ENCODE results near the gene SLC6A17.

The SLC6A17 gene

GRCh38 chr1:110176299-110176956 lies 26.1 kb downstream of the SLC6A17 start:
- peak; percentile 85 for DNase-seq

GRCh38 chr1:110177775-110178174 lies 27.5 kb downstream of the SLC6A17 start:
- no peak for DNase-seq

DNA sequence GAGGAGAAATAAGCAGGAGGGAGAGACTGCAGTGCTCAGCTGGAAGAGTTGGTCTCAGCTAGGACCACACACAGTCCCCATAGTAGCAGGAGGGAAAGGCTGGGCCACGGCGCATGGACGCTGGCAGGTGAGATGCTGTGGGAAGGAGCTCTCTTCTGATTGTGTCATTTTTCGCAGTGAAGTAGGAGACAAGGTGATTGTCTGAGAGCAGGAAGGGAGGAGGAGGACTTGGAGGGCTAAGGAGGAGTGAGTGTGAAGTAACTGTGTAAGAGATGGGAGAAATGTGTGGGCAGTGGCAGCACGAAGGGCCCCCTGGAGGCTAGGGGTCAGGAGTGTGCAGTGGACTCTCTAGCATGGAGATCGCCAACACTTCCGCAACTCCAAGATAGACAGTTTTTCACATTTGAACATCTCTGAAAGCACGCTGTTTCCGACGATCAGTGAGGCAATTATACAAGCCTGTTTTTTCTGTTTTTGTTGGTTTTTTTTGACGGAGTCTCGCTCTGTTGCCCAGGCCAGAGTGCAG lies 33.4 kb downstream of the SLC6A17 start:
- DNase-seq: no peak

GRCh38 chr1:110184446-110184845 lies 34.2 kb downstream of the SLC6A17 start:
- DNase-seq: no peak

- peak; percentile 83 for DNase-seq
Observed at GRCh38 chr1:110185181-110185580, 34.9 kb downstream of the SLC6A17 start.

GRCh38 chr1:110186558-110186957 lies 36.3 kb downstream of the SLC6A17 start:
- DNase-seq: no peak

DNA sequence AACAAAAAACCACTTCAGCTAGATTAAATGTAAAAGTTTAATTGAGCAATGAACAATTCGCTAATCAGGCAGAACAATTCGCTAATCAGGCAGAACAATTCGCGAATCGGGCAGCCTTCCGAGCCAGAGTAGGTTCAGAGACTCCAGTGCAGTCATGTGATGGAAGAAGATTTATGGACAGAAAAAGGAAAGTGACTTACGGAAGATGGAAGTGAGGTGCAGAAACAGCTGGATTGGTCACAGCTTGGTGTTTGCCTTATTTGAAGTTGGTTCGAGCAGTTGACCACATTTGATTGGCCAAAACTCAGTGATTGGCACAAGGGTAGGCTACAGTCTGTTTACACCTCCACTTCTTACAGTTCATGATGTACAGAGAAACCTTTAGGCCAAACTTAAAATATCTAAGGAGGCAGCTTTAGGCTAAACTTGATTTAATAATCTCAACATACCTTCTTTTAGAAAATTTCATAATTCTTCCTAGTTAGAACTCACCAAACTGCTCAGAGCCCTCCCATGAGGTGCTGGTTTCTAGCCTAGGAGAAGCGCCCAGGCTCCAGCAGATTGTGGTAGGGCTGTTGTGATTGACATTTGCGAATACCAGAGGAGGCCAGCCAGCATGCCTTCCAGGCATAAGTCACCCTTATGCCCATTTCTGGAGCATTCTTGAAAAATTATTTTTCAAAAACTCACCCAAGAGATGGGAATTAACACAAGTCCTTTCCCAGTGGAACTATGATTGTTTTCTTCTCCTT lies 37.0 kb downstream of the SLC6A17 start:
- DNase-seq: no peak

DNA sequence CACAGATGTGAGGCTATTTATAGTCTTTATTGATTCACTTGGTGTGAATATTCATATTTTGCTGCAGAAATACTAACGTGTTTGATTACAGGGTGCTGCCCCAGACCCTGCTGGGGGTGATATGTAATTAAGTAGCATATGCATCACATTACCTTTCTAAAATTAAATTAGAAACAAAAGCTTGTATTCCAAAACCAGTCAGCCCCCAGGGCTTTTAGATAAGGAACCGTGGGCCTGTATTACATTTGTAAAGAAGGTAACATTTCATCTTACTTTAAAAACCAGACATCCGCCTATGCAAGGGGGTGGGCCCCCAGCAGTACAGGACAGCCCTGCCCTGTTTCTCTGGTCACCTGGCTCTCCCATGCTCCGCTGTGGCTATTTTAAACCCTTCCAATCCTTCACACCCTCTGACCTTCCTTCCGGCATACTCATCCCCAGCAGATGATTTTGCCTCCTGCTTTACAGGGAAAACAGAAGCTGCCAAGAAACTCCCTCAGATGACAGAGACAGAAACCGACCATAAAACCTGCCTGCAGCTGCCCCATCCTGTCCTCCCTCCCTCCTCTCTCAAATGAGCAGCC lies 37.8 kb downstream of the SLC6A17 start:
- DNase-seq: no peak

DNA sequence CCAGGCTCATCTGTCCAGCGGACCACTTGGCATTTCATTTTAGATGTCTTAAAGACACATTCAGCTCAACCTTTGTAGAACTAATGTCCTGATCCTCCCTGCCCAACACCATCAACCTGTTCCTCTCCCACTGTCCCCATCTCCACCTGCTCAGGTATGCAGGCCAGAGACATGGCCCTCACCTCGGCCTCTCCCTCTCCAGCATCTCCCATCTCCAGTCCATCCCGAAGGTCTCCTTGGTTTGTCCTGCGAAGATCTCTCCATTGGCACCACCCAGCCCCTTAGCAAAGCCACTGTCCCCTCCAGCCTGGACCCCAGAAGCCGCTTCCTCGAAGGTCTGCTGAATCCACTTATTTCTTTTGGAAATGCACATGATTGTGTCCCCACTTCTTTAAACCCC lies 38.9 kb downstream of the SLC6A17 start:
- DNase-seq: no peak

- peak; percentile 88 for DNase-seq
Observed at GRCh38 chr1:110190282-110190929, 40.1 kb downstream of the SLC6A17 start.

DNA sequence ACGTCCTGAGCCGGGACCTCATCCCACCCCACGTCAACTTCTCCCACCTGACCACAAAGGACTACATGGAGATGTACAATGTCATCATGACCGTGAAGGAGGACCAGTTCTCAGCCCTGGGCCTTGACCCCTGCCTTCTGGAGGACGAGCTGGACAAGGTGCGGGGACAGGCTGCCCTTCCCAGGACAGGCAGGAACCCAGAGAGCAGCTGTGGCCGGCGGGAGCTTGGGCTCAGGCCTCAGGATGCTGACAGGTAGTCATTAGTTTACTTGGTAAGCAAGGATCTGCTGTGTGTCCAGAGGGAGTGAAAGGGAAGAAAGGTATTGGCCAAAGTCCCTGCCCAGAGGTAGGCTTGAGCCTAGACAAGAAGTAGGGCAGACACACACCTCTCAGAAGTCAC lies 42.2 kb downstream of the SLC6A17 start:
- DNase-seq: no peak

GRCh38 chr1:110195196-110195595 lies 44.9 kb downstream of the SLC6A17 start:
- no peak for DNase-seq

GRCh38 chr1:110196917-110197765 lies 46.8 kb downstream of the SLC6A17 start:
- DNase-seq: peak; percentile 70

DNA sequence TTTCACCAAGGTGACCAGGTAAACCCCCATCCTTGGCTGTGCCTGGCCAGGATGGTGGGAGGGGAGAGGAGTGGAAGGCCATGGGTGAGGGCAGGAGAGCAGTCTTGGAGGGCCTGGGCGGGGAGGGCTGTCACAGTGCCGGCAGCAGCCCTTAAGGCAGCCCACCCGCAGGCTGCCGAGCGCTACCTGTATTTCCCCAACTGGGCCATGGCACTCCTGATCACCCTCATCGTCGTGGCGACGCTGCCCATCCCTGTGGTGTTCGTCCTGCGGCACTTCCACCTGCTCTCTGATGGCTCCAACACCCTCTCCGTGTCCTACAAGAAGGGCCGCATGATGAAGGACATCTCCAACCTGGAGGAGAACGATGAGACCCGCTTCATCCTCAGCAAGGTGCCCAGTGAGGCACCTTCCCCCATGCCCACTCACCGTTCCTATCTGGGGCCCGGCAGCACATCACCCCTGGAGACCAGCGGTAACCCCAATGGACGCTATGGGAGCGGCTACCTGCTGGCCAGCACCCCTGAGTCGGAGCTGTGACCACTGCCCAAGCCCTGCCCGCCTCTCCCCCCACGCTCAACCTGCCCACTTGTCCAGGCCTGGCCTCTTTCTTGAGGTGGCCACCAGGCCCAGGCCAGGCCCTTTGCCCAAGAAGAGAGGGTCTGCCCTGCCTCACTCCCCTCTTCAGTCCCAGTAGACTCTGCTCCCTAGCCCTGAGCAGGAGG lies 47.8 kb downstream of the SLC6A17 start:
- DNase-seq: no peak

DNA sequence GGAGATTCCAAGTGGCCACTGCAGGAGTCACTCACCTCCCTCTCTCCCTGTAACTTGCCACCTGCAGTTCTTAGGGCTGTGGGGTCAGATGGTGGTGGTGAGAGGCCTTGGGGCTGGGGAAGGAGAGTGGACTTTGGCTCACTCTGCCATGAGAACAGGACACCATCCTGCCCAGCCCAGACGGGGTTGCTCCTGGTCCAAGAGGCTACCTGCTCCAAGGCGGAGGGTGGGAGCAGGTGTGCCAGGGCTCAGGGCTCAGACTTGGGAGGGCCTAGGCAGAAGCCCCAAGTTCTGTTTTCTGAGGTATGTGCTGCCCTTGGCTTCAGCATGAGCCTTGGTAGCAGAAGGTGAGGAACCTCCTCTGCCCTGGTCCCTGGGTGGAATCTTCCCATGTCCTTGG lies 48.5 kb downstream of the SLC6A17 start:
- no peak for DNase-seq

- no peak for DNase-seq
Observed at GRCh38 chr1:110200190-110200589, 49.9 kb downstream of the SLC6A17 start.

DNA sequence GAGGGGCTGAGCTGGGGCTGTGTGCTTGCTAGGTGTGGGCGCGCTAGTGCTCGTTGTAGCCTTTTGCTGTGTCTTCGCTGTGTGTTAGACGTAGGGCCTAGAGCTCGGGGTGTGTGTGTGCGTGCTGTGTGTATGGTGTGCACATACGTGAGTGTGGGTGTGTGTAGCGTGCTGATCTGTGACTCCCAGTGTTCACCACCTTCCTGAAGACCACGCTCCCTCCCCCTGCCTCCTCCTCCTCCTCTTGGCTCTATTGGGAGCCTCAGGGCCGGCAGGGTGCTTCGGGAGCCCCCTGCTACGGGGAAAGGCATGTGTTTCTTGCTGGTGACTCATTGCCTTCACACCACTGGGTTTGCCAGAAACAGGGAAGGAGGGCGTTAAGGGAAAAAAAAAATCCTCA lies 50.4 kb downstream of the SLC6A17 start:
- no peak for DNase-seq

DNA sequence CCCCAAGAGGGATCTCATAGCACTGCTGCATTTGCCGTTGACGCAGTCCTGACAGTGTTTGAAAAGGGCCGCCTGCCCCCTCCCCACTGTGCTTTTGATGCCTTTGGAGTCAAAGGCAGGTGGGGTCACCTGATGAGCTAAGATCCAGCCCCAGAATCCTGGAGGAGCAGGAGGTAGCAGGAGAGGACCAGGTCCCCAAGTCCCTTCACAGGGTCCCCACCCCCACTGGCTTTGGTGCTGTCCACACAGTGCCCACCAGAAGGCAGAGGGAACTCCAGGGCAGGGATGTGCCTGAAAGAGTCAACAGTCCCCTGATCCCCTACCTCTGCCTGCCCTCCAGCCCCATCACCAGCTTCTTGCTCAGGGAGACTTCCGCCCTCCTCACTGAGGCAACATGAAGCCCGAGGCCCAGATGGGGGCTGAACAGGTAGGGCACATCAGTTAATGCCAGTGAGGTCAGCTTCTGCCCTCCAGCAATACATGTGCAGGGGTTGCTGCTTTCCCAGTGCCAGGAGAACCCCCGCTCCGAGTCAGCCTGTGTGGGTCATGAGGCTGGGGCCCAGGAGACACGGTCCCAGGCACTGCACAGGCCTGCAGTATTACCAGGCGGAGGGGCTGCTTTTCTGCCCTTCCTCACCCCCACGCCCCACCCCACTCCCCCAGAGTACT lies 51.0 kb downstream of the SLC6A17 start:
- DNase-seq: no peak

DNA sequence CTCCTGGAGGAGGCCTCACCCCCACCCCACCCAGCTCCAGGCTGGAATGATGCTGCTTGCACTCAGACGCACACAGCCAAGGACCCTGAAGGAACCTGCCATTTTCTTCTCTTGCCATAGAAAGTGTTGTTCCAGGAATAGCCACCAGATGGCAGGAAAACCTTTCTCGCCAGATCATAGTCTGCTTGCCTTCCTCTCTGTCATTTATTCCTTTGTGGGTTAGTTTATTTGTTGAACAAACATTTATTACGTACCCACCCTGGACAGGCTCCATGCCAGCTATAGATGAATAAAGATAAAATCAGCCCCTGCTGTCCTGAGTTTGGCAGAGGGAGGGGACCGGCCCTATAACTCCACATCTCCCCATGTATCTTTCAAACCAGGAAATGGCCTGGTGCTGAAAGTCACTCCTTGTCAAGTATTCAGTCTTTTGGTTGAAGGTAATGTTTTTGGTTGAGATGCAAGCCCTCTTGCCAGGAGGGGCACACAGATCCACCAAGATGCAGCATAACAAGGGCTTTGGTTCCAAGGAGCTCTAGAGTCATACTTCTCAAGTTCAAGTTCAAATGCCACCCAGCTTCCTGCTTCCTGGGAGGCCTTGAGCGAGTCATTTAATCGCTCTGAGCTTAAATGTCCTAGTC lies 52.8 kb downstream of the SLC6A17 start:
- peak; percentile 74 for DNase-seq

DNA sequence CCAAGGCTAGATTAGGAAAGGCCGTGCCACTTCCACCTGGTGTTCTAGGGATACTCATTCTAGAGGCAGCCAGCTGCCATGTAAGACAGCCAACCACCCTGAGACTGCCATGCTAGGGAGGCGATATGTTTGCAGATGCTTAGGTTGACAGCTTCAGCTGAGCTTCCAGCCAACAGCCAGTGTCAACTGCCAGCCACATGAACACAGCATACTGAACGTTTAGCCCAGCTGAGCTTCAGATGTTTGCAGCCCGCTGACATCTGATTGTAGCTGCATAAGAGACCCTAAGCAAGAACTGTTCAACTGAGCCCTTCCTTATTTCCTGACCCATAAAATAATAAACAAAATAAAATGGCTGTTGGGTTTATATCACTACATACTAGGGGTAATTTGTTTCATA lies 54.9 kb downstream of the SLC6A17 start:
- DNase-seq: no peak

Data from DMS79 treated with DMSO at 0.1 percent for 48 hours (cell line).